Peyer's patch (tissue), 4 donors: ENCODE data around the gene HOXC6. TPM values are rescaled to one million over a fixed set of nuclear protein-coding genes. Genes with fewer than 3 reads are reported as not detected.

Experiments
- DNase-seq, 3 donors: peaks; one replicate each; pipeline ENCODE4 v3.0.0-alpha.2; 2017 to 2019
- H3K27ac ChIP-seq, 4 donors: fragments of 200-600 bp; sonication (generic); one replicate each; pipeline ENCODE4 v1.5.1; 2016 to 2019
- H3K27me3 ChIP-seq, 2 donors: fragments of 200-600 bp; sonication (generic); one replicate each; pipeline ENCODE4 v1.5.1; 2019
- H3K36me3 ChIP-seq, 3 donors: fragments of 200-600 bp; sonication (generic); one replicate each; pipeline ENCODE4 v1.5.1; 2016 to 2019
- H3K4me1 ChIP-seq, 4 donors: fragments of 200-600 bp; sonication (generic); one replicate each; pipeline ENCODE4 v1.5.1; 2016 to 2019
- H3K4me3 ChIP-seq, 4 donors: fragments of 200-600 bp; sonication (generic); 1 replicate in 3 of 4; 2 replicates in 1 of 4; pipeline ENCODE4 v1.5.1; 2016 to 2019; ENCODE audit warnings: mild to moderate bottlenecking in 1 of 4
- H3K9me3 ChIP-seq, 4 donors: fragments of 200-600 bp; sonication (generic); one replicate each; pipeline ENCODE4 v1.5.1; 2016 to 2019; ENCODE audit warnings: mild to moderate bottlenecking in 1 of 4
- CTCF ChIP-seq, 6 experiments: fragments of 450-650 bp in 4 of 6; fragments of 200-600 bp in 2 of 6; sonication (generic) in 1 of 6; IDR thresholded peaks; one replicate each; pipeline ENCODE4 v1.5.1; 2017 to 2019; ENCODE audit warnings: antibody characterized with exemption in 6 of 6, mild to moderate bottlenecking in 3 of 6, moderate library complexity in 1 of 6
- POLR2A ChIP-seq, 2 donors: fragments of 450-650 bp; IDR thresholded peaks; one replicate each; pipeline ENCODE4 v1.5.1; 2017; ENCODE audit warnings: antibody characterized with exemption in 2 of 2, mild to moderate bottlenecking in 2 of 2, moderate library complexity in 2 of 2
- total RNA-seq, 4 donors: library from RNA; depleted of rRNA; stranded (reverse); fragments of >200 nt; gene quantifications; one replicate each; pipeline ENCODE4 v1.1.0, GENCODE V29; 2016

Gene HOXC6
- total RNA-seq, 4 donors from 2014 or later = 0.70 to 1.7 (median 1.3) TPM

DNA sequence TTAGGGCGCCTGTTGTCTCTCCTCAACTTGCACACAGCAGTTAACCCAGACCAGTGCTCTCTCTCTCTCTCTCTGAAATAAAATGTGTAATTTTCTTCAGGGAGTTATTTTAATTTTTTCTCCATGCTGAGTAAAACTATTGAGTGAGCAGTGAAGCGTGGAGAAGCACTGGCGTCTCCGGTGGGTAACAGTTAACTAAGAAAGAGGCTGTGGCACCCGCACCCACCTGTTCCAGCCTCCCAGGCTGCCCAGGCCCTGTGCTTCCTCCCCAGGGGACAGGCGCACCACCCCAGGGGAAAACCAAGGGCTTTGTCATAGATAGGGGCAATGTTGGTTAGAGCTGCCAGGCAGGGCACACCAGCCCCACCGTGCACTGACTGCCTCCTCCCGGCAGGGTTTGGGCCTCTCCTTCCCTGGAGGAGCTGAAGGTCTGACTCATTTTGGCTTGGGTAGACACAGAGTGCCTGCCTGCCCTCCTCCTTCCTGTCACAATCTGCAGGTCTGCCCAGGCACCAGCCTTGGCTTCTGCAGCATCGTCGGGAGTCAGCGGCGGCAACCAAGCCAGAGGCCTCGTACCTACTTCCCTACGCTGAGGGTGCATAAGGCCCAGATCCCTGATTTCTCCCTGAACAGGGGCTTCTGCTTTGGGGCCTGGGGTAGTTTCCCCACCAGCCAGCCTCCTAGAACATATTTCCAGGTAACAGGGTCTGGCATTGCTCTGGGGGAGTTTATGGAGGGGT lies 8.6 kb downstream of the HOXC6 start:
- Histone ChIP-seq H3K4me3 (no peak overlapping the region), H3K4me1 (peaks cover 0 to 37% (median 9%) of the 10 kb centered on the region in 4 donors), H3K36me3 (no peaks in the 10 kb centered on the region), H3K9me3 (peaks cover 0 to 4% (median 0%) of the 10 kb centered on the region in 4 donors), H3K27me3 (peaks cover 0 to 5% of the 10 kb centered on the region in 2 donors), H3K27ac (peak overlapping the region in 1 of 4 donors; percentile 72)
- TF ChIP-seq POLR2A (IDR thresholded peaks at IDR 0.05) (no peak), CTCF (IDR thresholded peaks at IDR 0.05) (no peak)
- no peak for DNase-seq

DNA sequence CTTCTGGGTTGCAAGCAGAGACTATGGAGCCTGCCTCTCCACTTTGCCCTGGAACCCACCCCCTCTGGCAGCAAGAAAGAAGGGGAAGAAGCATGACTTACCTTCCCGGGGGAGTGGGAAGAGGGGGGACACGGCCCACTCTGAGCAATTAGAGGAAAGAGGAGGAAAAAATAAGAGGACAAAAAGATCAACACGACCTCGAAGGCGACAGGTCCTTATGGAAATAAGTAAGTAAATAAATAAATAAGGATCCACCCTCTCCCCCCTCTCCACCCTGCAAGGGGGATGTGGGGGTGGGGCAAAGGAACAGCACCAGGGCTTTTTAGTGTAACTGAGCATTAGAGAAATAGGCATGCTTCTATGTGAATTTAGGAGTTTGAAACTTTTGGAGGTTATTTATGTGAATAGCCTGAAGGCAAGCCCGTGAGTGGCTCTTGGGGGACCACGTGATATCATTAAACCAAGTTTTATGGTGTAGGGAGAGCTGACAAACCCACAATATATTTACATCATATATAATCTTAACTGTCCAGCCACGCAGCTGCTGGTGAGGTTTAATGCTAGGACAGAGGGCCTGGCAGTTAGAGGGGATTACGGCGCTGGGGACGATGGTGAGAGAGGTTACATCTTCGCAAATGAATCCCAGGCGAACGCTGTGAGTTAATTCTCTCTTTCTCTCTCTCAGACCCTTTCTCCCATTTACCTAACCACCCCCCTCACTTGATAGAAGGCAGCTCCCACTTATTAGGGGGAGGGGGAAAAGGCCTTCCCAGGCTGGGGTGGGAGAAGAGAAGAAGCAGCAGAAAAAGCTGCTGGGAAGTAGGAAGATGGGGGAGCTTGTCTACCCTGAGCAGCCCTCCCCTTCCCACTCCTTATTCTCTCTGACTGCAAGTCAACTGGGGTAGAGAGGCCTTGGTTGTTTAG lies 9.4 kb downstream of the HOXC6 start:
- peak overlapping the region in 2 of 4 donors; percentile 63 to 72 for H3K27ac ChIP-seq

GRCh38 chr12:54038284-54038870 lies 10.1 kb downstream of the HOXC6 start:
- H3K27ac ChIP-seq = peak overlapping the region in 2 of 4 donors; percentile 63 to 72
- no peaks in the 10 kb centered on the region for H3K9me3 ChIP-seq
- TF ChIP-seq POLR2A (IDR thresholded peaks at IDR 0.05) = no peak
- TF ChIP-seq CTCF (IDR thresholded peaks at IDR 0.05) = no peak
- peak in 1 of 3 donors; percentile 31 for DNase-seq
- H3K4me1 ChIP-seq = peaks cover 0 to 26% (median 7%) of the 10 kb centered on the region in 4 donors
- H3K27me3 ChIP-seq = peaks cover 0 to 1% of the 10 kb centered on the region in 2 donors
- no peak overlapping the region for H3K4me3 ChIP-seq
- H3K36me3 ChIP-seq = no peaks in the 10 kb centered on the region

More for the DNA sequence above, 9.4 kb downstream of the HOXC6 start:
- DNase-seq = no peak
- H3K27me3 ChIP-seq = peaks cover 0 to 5% of the 10 kb centered on the region in 2 donors
- H3K4me1 ChIP-seq = peaks cover 0 to 30% (median 9%) of the 10 kb centered on the region in 4 donors
- TF ChIP-seq CTCF (IDR thresholded peaks at IDR 0.05) (no peak), POLR2A (IDR thresholded peaks at IDR 0.05) (no peak)
- H3K36me3 ChIP-seq = no peaks in the 10 kb centered on the region
- H3K4me3 ChIP-seq = no peak overlapping the region
- H3K9me3 ChIP-seq = peaks cover 0 to 3% (median 0%) of the 10 kb centered on the region in 4 donors

DNA sequence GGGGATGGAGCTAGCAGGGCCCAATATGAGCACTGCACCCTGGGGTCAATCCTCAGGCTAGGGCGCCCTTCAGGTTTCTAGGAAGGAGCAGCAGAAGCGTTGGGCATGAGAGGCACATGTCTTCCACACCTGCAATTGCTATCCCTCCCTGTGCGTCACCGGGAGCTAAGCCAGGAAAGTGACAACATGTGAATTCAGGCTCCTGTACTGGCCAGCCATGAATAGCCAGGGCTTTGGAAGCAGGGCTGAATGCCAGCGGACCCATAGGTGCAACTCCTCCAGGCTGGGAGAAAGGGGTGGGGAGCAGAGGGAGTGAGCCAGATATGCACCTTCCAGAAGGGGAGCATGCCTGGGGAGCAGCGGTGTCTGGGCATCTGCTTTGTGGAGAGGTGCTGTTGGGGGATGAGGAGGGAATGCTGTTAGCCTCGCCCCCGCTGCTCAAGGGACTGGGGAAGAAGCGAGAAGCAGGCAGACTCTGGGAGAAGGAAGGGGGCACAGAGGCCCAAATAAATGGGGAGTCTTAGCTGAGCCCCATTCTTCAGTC lies 10.7 kb downstream of the HOXC6 start:
- no peaks in the 10 kb centered on the region for H3K27me3 ChIP-seq
- DNase-seq = peak in 1 of 3 donors; percentile 65
- H3K27ac ChIP-seq = peak overlapping the region in 2 of 4 donors; percentile 63 to 72

More for the DNA sequence above, 10.7 kb downstream of the HOXC6 start:
- Histone ChIP-seq H3K4me3 (no peak overlapping the region), H3K4me1 (peaks cover 0 to 24% (median 5%) of the 10 kb centered on the region in 4 donors), H3K9me3 (no peaks in the 10 kb centered on the region), H3K36me3 (no peaks in the 10 kb centered on the region)
- no peak for TF ChIP-seq CTCF (IDR thresholded peaks at IDR 0.05)
- no peak for TF ChIP-seq POLR2A (IDR thresholded peaks at IDR 0.05)
